SK-N-SH (cell line): ENCODE measurements around the gene IRF5. TPM values are rescaled to one million over a fixed set of nuclear protein-coding genes. Genes with fewer than 3 reads are reported as not detected.

Experiments used
- CTCF ChIA-PET: fragments of 300-600, 350-600 bp; formaldehyde crosslinking; extraction: SDS; loops from one replicate; lab custom pipeline; 2021; lab: Yijun Ruan, JAX
- POLR2A ChIA-PET: fragments of 350-600 bp; sonication (Branson Sonifier 250); formaldehyde crosslinking; extraction: SDS; loops from one replicate; lab custom pipeline; 2020; ENCODE audit warnings: antibody characterized with exemption, inconsistent platforms; lab: Yijun Ruan, JAX
- DNase-seq: peaks from one replicate; pipeline ENCODE4 v3.0.0; 2012
- H2AFZ ChIP-seq: fragments of 200-600 bp; sonication (generic); 2 replicates; pipeline ENCODE4 v1.8.1; 2016; ENCODE audit warnings: antibody characterized with exemption, mild to moderate bottlenecking, low read depth
- H3F3A ChIP-seq: fragments of 200-600 bp; sonication (generic); replicated peaks from 2 replicates; pipeline ENCODE3; 2016; ENCODE audit warnings: antibody characterized with exemption, mild to moderate bottlenecking; ENCODE audit not compliant: insufficient read depth
- H3K27ac ChIP-seq, 2 experiments: fragments of 200-500 bp in 1 of 2; fragments of 200-600 bp in 1 of 2; sonication (Bioruptor generic) in 1 of 2; sonication (generic), shearing (Covaris generic) in 1 of 2; 2 replicates each; pipeline versions ENCODE4 v1.5.1 to v1.6.1; 2014 to 2016; ENCODE audit warnings: low read depth in 2 of 2, inconsistent platforms in 1 of 2, low read length in 1 of 2, mild to moderate bottlenecking in 1 of 2, mixed read lengths in 1 of 2
- H3K27me3 ChIP-seq: fragments of 200-600 bp; sonication (generic), shearing (Covaris generic); 2 replicates; pipeline ENCODE4 v1.6.1; 2016; ENCODE audit warnings: mixed run types; ENCODE audit not compliant: insufficient read depth
- H3K36me3 ChIP-seq, 2 experiments: fragments of 200-500 bp in 1 of 2; fragments of 200-600 bp in 1 of 2; sonication (Bioruptor generic) in 1 of 2; sonication (generic) in 1 of 2; replicated peaks in 1 of 2; 2 replicates each; pipeline versions ENCODE3 to v1.5.1; 2014 to 2016; ENCODE audit warnings: low read length in 1 of 2, mild to moderate bottlenecking in 1 of 2; ENCODE audit not compliant: insufficient read depth in 2 of 2, control insufficient read depth in 1 of 2
- H3K4me1 ChIP-seq, 2 experiments: fragments of 200-500 bp in 1 of 2; fragments of 200-600 bp in 1 of 2; sonication (Bioruptor generic) in 1 of 2; sonication (generic), shearing (Covaris generic) in 1 of 2; 2 replicates each; pipeline versions ENCODE4 v1.5.1 to v1.6.1; 2014 to 2016; ENCODE audit warnings: low read depth in 1 of 2, low read length in 1 of 2, mixed run types in 1 of 2; ENCODE audit not compliant: insufficient read depth in 2 of 2, control insufficient read depth in 1 of 2
- H3K4me2 ChIP-seq: fragments of 200-600 bp; sonication (generic), shearing (Covaris generic); 2 replicates; pipeline ENCODE4 v1.6.1; 2017; ENCODE audit warnings: mixed run types
- H3K4me3 ChIP-seq, 2 experiments: fragments of 200-500 bp in 1 of 2; fragments of 200-600 bp in 1 of 2; sonication (Bioruptor generic) in 1 of 2; sonication (generic), shearing (Covaris generic) in 1 of 2; 2 replicates each; pipeline versions ENCODE4 v1.5.1 to v1.8.1; 2014 to 2016; ENCODE audit warnings: low read depth in 2 of 2, inconsistent platforms in 1 of 2, low read length in 1 of 2, mild to moderate bottlenecking in 1 of 2, mixed read lengths in 1 of 2, moderate library complexity in 1 of 2
- H3K79me2 ChIP-seq: fragments of 200-600 bp; sonication (generic); 2 replicates; pipeline ENCODE4 v1.8.1; 2017; ENCODE audit warnings: mild to moderate bottlenecking; ENCODE audit not compliant: insufficient read depth
- H3K9ac ChIP-seq: fragments of 200-600 bp; sonication (generic); 2 replicates; pipeline ENCODE4 v1.6.1; 2017; ENCODE audit warnings: mixed run types
- H3K9me2 ChIP-seq: fragments of 200-600 bp; sonication (generic); 2 replicates; pipeline ENCODE4 v1.6.1; 2017; ENCODE audit warnings: mixed run types
- H3K9me3 ChIP-seq: fragments of 200-600 bp; sonication (generic); 2 replicates; pipeline ENCODE4 v1.6.1; 2017; ENCODE audit warnings: mixed run types, mild to moderate bottlenecking, moderate library complexity
- H4K20me1 ChIP-seq: fragments of 200-600 bp; sonication (generic); 2 replicates; pipeline ENCODE4 v1.6.1; 2017; ENCODE audit warnings: mild to moderate bottlenecking, mixed run types; ENCODE audit not compliant: insufficient read depth
- CHD2 ChIP-seq: fragments of 150-350 bp; IDR thresholded peaks from 2 replicates; pipeline ENCODE4 v1.6.1; 2018; ENCODE audit warnings: low read length; ENCODE audit not compliant: partially characterized antibody
- ELF1 ChIP-seq: IDR thresholded peaks from 2 replicates; pipeline ENCODE4 v1.4.0; 2012
- EP300 ChIP-seq, 2 experiments: IDR thresholded peaks; 2 replicates each; pipeline versions ENCODE4 v1.4.0 to v1.6.1; 2012; ENCODE audit warnings: borderline replicate concordance in 1 of 2, low read depth in 1 of 2, low read length in 1 of 2
- FOXM1 ChIP-seq: IDR thresholded peaks from 2 replicates; pipeline ENCODE4 v1.4.0; 2012; ENCODE audit warnings: low read depth, mild to moderate bottlenecking
- GABPA ChIP-seq: IDR thresholded peaks from 2 replicates; pipeline ENCODE4 v1.4.0; 2012; ENCODE audit warnings: low read depth, mild to moderate bottlenecking
- MEF2A ChIP-seq: IDR thresholded peaks from 2 replicates; pipeline ENCODE4 v1.4.0; 2012; ENCODE audit warnings: low read depth, borderline replicate concordance
- NRF1 ChIP-seq: IDR thresholded peaks from 2 replicates; pipeline ENCODE4 v1.6.1; 2012; ENCODE audit warnings: low read depth, mild to moderate bottlenecking, low read length
- POLR2AphosphoS5 ChIP-seq: IDR thresholded peaks from 2 replicates; pipeline ENCODE4 v1.6.1; 2012; ENCODE audit warnings: low read depth, low read length
- SIN3A ChIP-seq: IDR thresholded peaks from 2 replicates; pipeline ENCODE4 v1.6.1; 2012; ENCODE audit warnings: low read depth, mild to moderate bottlenecking, low read length, moderate library complexity, borderline replicate concordance
- SMC3 ChIP-seq: IDR thresholded peaks from 2 replicates; pipeline ENCODE4 v1.6.1; 2012; ENCODE audit warnings: low read depth, low read length, improper control_type of control experiment
- TCF12 ChIP-seq: IDR thresholded peaks from 2 replicates; pipeline ENCODE4 v1.4.0; 2012
- YY1 ChIP-seq: IDR thresholded peaks from 2 replicates; pipeline ENCODE4 v1.4.0; 2012; ENCODE audit warnings: low read depth, mild to moderate bottlenecking
- WGBS: methylation state at CpG from one replicate; pipeline ENCODE4 v1.1.6; 2017; ENCODE audit warnings: low lambda C conversion rate; 5-methylcytosine and 5-hydroxymethylcytosine counted together
- polyA plus RNA-seq, 3 experiments: library from polyadenylated mRNA; depleted of rRNA; stranded (reverse); fragments of >200 nt; gene quantifications; 2 replicates each; pipeline ENCODE4 v1.2.3, GENCODE V29; 2012
- TF ChIP-seq, protein P1 (sequence below): IDR thresholded peaks from 2 replicates; pipeline ENCODE4; 2012
- TF ChIP-seq, protein P2 (sequence below): IDR thresholded peaks from 2 replicates; pipeline ENCODE4 v1.6.1; 2012; ENCODE audit warnings: mild to moderate bottlenecking, low read depth, low read length, moderate library complexity
- TF ChIP-seq, protein P3 (sequence below): fragments of 200-600 bp; sonication (generic); IDR thresholded peaks from 2 replicates; pipeline ENCODE4 v1.6.1; 2017; ENCODE audit warnings: antibody characterized with exemption, mild to moderate bottlenecking, moderate library complexity
- TF ChIP-seq, protein P4 (sequence below): IDR thresholded peaks from 2 replicates; pipeline ENCODE4 v1.4.0; 2012; ENCODE audit warnings: low read depth, borderline replicate concordance

Gene IRF5
- polyA plus RNA-seq, 1 of the 3 experiments (the other 2 are of a cell fraction), result 0.62 TPM

DNA sequence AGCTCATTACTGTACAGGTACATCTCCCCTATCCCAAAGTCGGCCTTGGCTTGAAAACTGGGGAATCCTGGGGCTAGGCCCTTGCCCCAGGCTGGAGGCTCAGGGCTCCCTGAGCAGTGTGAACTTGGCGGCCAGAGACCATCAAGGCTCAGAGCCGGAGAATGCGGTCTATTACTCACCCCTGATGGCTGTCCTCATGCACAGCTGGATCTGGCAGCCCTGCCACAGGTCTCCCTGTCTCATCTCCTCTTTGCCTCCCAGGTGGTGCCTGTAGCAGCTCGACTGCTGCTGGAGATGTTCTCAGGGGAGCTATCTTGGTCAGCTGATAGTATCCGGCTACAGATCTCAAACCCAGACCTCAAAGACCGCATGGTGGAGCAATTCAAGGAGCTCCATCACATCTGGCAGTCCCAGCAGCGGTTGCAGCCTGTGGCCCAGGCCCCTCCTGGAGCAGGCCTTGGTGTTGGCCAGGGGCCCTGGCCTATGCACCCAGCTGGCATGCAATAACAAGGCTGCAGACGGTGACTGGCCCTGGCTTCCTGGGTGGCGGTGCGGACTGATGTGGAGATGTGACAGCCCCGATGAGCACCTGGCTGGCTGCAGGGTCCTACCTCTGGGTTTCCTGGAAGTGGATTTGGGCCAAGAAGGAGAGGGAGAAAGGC is 10.7 kb downstream of the IRF5 start:
- H3K9ac ChIP-seq, result no peak overlapping the region
- DNase-seq, result peak; percentile 32
- 100% methylated on average over 11 of the region's 12 CpGs for WGBS
- peaks cover 19 to 28% of the 10 kb centered on the region in 2 experiments for H3K36me3 ChIP-seq
- no peaks in the 10 kb centered on the region for H3K9me3 ChIP-seq
- no peaks in the 10 kb centered on the region for H3K9me2 ChIP-seq
- no peak overlapping the region; a peak in 1 of 4 replicates for H3K27ac ChIP-seq
- ChIA-PET POLR2A (interaction anchor here (1.4 kb wide), 1 partner anchor 11 kb away, joined by 7 read pairs; the partner anchor contains the start of gene IRF5), CTCF (interaction anchor here (1.0 to 2.5 kb wide), 6 partner anchors 11 to 265 kb away, joined by 3 to 8 read pairs (median 4); partner anchors contain the start of gene IRF5)
- H3K4me1 ChIP-seq, result peaks cover 0 to 31% of the 10 kb centered on the region in 2 experiments; a peak in 2 of 4 replicates
- H3K4me2 ChIP-seq, result no peak overlapping the region
- H3K79me2 ChIP-seq, result no peaks in the 10 kb centered on the region
- H3F3A ChIP-seq, result no peaks in the 10 kb centered on the region
- no peaks in the 10 kb centered on the region for H4K20me1 ChIP-seq
- no peak overlapping the region for H2AFZ ChIP-seq
- H3K27me3 ChIP-seq, result no peaks in the 10 kb centered on the region
- H3K4me3 ChIP-seq, result no peak overlapping the region
- TF ChIP-seq, protein P1, sequence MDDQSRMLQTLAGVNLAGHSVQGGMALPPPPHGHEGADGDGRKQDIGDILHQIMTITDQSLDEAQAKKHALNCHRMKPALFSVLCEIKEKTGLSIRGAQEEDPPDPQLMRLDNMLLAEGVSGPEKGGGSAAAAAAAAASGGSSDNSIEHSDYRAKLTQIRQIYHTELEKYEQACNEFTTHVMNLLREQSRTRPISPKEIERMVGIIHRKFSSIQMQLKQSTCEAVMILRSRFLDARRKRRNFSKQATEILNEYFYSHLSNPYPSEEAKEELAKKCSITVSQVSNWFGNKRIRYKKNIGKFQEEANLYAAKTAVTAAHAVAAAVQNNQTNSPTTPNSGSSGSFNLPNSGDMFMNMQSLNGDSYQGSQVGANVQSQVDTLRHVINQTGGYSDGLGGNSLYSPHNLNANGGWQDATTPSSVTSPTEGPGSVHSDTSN, result no peak
- TF ChIP-seq TCF12 (no peak), SMC3 (no peak), POLR2AphosphoS5 (no peak), GABPA (no peak)
- TF ChIP-seq, protein P2, sequence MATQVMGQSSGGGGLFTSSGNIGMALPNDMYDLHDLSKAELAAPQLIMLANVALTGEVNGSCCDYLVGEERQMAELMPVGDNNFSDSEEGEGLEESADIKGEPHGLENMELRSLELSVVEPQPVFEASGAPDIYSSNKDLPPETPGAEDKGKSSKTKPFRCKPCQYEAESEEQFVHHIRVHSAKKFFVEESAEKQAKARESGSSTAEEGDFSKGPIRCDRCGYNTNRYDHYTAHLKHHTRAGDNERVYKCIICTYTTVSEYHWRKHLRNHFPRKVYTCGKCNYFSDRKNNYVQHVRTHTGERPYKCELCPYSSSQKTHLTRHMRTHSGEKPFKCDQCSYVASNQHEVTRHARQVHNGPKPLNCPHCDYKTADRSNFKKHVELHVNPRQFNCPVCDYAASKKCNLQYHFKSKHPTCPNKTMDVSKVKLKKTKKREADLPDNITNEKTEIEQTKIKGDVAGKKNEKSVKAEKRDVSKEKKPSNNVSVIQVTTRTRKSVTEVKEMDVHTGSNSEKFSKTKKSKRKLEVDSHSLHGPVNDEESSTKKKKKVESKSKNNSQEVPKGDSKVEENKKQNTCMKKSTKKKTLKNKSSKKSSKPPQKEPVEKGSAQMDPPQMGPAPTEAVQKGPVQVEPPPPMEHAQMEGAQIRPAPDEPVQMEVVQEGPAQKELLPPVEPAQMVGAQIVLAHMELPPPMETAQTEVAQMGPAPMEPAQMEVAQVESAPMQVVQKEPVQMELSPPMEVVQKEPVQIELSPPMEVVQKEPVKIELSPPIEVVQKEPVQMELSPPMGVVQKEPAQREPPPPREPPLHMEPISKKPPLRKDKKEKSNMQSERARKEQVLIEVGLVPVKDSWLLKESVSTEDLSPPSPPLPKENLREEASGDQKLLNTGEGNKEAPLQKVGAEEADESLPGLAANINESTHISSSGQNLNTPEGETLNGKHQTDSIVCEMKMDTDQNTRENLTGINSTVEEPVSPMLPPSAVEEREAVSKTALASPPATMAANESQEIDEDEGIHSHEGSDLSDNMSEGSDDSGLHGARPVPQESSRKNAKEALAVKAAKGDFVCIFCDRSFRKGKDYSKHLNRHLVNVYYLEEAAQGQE, result no peak
- TF ChIP-seq, all 33 proteins: peak for 0

DNA sequence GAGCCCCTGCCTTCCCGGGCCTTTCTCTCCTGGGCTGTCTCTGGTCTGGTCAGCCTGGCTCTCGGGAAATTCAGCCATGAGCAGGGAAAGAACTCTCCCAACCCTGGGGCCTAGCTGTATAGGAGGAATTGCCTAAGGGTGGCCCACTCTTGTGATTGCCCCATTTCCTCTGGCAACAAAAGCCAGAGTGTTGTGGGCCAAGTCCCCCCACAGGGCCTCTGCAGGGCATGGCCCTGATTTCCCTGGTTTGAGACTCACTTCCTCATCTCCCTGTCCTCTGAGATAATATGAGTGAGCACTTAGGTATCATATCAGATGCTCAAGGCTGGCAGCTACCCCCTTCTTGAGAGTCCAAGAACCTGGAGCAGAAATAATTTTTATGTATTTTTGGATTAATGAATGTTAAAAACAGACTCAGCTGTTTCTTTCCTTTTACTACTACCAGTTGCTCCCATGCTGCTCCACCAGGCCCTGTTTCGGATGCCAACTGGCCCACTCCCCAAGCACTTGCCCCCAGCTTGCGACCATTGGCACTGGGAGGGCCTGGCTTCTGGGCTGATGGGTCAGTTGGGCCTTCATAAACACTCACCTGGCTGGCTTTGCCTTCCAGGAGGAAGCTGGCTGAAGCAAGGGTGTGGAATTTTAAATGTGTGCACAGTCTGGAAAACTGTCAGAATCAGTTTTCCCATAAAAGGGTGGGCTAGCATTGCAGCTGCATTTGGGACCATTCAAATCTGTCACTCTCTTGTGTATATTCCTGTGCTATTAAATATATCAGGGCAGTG is 11.4 kb downstream of the IRF5 start:
- H3K9me3 ChIP-seq, result no peaks in the 10 kb centered on the region
- peaks cover 0 to 39% of the 10 kb centered on the region in 2 experiments; a peak in 2 of 4 replicates for H3K4me1 ChIP-seq
- H3K9ac ChIP-seq, result no peak overlapping the region
- H3K27me3 ChIP-seq, result no peaks in the 10 kb centered on the region
- no peak for DNase-seq
- H3K9me2 ChIP-seq, result no peaks in the 10 kb centered on the region
- H3F3A ChIP-seq, result no peaks in the 10 kb centered on the region
- no peaks in the 10 kb centered on the region for H3K79me2 ChIP-seq
- CTCF ChIA-PET, result interaction anchor here (0.8 to 2.5 kb wide), 8 partner anchors 12 to 214 kb away, joined by 3 to 7 read pairs (median 4); partner anchors contain the start of gene IRF5
- H2AFZ ChIP-seq, result no peak overlapping the region
- 96% methylated on average over 4 of the region's 4 CpGs for WGBS
- H3K36me3 ChIP-seq, result peaks cover 26 to 35% of the 10 kb centered on the region in 2 experiments
- peak overlapping the region in 1 of 2 experiments; percentile 5; a peak in 1 of 4 replicates for H3K27ac ChIP-seq
- H3K4me2 ChIP-seq, result no peak overlapping the region
- POLR2A ChIA-PET, result interaction anchor here (1.4 kb wide), 1 partner anchor 11 kb away, joined by 7 read pairs; the partner anchor contains the start of gene IRF5
- no peaks in the 10 kb centered on the region for H4K20me1 ChIP-seq
- no peak overlapping the region for H3K4me3 ChIP-seq
- TF ChIP-seq CHD2 (no peak), ELF1 (no peak), MEF2A (no peak), NRF1 (no peak), YY1 (no peak), POLR2AphosphoS5 (no peak), FOXM1 (no peak), SIN3A (no peak), SMC3 (no peak), EP300 (IDR thresholded peaks at IDR 0.05; ENCODE audit: borderline replicate concordance in 1 of 2, low read depth in 1 of 2, low read length in 1 of 2) (no peak)
- TF ChIP-seq, protein P3, sequence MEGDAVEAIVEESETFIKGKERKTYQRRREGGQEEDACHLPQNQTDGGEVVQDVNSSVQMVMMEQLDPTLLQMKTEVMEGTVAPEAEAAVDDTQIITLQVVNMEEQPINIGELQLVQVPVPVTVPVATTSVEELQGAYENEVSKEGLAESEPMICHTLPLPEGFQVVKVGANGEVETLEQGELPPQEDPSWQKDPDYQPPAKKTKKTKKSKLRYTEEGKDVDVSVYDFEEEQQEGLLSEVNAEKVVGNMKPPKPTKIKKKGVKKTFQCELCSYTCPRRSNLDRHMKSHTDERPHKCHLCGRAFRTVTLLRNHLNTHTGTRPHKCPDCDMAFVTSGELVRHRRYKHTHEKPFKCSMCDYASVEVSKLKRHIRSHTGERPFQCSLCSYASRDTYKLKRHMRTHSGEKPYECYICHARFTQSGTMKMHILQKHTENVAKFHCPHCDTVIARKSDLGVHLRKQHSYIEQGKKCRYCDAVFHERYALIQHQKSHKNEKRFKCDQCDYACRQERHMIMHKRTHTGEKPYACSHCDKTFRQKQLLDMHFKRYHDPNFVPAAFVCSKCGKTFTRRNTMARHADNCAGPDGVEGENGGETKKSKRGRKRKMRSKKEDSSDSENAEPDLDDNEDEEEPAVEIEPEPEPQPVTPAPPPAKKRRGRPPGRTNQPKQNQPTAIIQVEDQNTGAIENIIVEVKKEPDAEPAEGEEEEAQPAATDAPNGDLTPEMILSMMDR, result no peak
- TF ChIP-seq, protein P4, sequence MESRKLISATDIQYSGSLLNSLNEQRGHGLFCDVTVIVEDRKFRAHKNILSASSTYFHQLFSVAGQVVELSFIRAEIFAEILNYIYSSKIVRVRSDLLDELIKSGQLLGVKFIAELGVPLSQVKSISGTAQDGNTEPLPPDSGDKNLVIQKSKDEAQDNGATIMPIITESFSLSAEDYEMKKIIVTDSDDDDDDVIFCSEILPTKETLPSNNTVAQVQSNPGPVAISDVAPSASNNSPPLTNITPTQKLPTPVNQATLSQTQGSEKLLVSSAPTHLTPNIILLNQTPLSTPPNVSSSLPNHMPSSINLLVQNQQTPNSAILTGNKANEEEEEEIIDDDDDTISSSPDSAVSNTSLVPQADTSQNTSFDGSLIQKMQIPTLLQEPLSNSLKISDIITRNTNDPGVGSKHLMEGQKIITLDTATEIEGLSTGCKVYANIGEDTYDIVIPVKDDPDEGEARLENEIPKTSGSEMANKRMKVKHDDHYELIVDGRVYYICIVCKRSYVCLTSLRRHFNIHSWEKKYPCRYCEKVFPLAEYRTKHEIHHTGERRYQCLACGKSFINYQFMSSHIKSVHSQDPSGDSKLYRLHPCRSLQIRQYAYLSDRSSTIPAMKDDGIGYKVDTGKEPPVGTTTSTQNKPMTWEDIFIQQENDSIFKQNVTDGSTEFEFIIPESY, result no peak
